Fibroblast of mammary gland (primary cell): ENCODE measurements around the gene AMBN.

Experiments
- DNase-seq: peaks from one replicate; pipeline ENCODE4 v3.0.0-alpha.2; 2010; ENCODE audit warnings: low read depth
- H3K4me3 ChIP-seq: 2 replicates; pipeline ENCODE4 v1.5.1; 2011; ENCODE audit warnings: low read depth, mild to moderate bottlenecking, low read length, moderate library complexity; ENCODE audit not compliant: control insufficient read depth
- TF ChIP-seq, protein P1 (sequence below): conservative IDR thresholded peaks from 2 replicates; pipeline ENCODE4 v1.5.1; 2011; ENCODE audit warnings: low read depth, low read length, inconsistent platforms; ENCODE audit not compliant: control insufficient read depth, insufficient read depth

Gene AMBN

DNA sequence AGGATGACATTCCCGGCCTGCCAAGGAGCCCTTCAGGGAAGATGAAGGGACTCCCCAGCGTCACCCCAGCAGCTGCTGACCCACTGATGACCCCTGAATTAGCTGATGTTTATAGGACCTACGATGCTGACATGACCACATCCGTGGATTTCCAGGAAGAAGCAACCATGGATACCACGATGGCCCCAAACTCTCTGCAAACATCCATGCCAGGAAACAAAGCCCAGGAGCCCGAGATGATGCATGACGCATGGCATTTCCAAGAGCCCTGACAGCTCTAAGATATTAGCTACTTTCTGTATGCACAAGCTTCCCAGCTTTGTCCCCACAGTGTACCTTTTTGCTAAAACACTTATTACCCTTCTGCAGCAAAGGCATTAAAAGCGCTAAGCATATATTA lies 14.4 kb downstream of the AMBN start:
- DNase-seq: no peak
- H3K4me3 ChIP-seq: no peak overlapping the region
- TF ChIP-seq, protein P1, sequence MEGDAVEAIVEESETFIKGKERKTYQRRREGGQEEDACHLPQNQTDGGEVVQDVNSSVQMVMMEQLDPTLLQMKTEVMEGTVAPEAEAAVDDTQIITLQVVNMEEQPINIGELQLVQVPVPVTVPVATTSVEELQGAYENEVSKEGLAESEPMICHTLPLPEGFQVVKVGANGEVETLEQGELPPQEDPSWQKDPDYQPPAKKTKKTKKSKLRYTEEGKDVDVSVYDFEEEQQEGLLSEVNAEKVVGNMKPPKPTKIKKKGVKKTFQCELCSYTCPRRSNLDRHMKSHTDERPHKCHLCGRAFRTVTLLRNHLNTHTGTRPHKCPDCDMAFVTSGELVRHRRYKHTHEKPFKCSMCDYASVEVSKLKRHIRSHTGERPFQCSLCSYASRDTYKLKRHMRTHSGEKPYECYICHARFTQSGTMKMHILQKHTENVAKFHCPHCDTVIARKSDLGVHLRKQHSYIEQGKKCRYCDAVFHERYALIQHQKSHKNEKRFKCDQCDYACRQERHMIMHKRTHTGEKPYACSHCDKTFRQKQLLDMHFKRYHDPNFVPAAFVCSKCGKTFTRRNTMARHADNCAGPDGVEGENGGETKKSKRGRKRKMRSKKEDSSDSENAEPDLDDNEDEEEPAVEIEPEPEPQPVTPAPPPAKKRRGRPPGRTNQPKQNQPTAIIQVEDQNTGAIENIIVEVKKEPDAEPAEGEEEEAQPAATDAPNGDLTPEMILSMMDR: no peak

DNA sequence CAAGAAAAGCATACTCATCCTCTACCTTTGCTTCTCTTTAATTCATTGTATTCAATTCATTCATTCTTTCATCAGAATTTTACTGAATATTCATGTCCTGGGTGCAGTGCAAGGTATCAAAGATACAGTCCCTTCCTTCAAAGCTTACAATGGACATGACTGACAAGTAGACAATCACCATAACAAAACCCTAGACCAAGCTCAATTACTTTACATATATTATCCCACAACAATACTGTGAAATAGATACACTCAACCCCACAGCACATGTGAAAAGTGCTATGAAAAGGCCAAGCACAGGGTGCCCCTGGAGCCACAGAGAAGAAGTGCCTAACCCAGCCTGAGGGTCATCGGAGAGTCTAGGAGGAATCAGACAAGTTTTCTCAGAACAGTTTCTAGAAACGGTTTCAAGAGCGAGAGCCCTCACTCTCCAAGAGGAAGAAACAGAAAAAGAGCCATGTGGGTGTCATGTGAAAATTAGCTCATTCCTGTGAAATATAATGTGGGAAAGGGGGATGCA lies 15.3 kb downstream of the AMBN start:
- no peak for DNase-seq
- TF ChIP-seq, protein P1: no peak
- no peak overlapping the region for H3K4me3 ChIP-seq

DNA sequence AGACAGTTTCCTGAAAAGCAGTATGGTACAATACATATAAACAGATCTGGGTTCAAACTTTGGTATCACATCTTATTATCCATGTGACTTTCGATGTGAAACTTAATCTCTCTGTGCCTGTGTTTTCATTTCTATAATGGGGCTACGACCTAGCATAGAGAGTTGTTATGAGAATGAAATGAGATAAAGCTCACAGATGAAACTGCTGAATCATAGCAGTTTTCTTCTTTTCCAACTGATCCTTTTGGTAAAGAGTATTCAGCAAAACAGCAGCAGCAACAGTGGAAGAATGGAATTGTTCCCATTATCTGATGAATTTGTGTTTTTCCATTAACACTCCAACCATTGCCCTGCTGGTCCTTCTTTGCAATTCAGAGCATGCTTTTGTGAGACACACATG lies 16.3 kb downstream of the AMBN start:
- no peak overlapping the region for H3K4me3 ChIP-seq
- TF ChIP-seq, protein P1: no peak
- no peak for DNase-seq

DNA sequence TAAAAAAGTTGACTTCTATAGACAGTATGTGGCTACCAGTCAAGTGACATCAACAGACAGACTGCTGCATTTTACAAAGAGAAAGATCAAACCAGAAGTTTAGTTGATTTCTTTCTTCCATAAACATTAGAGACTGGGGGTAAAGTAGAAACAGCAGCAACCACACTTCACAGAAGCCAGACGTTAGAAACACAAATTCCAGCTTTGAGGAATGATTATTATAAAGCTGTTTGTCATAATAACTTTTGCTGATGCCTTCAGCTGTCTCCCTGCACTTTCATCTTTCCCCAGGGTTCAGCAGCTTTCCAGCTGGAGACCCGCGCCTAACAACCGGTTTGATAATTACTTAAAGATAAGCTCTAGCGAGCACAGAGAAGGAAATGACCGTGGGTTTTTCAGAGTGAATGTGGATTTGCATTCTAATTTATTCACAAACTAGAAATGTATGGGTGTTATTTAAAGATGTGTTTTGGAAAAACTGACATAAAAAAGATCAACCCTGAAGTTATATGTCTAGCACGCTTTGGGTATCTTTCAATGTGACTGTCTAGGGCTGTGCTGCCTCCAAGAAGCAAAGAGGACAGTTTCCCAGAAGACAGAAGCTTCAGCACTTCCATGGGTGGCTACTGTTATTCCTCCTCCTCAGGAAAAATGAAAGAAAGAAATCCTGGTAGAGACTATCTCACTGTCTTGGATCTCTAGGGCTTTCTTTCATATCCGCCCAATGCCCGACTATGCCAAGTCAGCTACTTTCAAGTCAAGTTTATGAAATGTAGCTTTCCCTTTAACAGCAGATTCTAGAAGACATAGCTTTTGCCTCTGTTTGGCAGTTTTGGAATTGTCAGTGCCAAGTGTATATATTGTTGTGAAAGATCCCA lies 21.5 kb downstream of the AMBN start:
- H3K4me3 ChIP-seq: no peak overlapping the region
- no peak for DNase-seq

DNA sequence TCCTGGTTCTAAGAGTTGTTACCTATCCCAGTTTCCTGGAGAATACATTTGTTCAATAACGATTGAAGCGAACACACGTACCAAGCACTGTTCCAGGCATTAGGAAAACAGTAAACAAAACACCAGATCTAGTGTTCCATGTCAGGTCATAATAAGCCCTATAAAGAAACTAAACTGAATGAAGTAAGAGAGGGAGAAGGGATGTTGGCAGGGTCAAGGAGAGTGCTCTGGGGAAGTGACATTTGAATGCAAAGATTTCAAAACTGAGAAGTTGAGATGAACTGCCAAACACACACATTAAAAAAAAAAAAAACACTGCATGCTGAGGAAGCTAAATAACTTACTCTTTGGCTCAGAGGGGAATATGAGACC lies 22.1 kb downstream of the AMBN start:
- DNase-seq: no peak
- H3K4me3 ChIP-seq: no peak overlapping the region
- TF ChIP-seq, protein P1: no peak

More for the DNA sequence above, 21.5 kb downstream of the AMBN start:
- TF ChIP-seq, protein P1: no peak

DNA sequence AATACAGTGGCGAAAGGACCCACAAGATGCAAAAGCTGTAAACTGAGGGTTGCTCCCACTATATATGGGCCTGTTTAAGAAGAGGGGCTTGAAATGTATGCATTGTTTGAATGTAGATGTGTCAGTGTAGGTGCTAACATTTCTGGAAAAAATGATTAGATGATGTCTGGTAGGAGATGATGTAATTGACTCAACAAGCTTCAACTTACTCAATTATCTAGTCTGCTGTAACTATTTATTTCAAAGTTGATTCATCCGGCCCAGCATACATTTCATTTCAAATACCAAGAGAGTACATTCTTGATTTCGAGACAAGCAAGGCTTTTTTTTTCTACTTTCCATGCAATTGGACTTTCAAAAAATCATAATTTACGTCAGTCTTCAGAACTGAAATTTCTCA lies 27.2 kb downstream of the AMBN start:
- no peak overlapping the region for H3K4me3 ChIP-seq
- DNase-seq: no peak
- TF ChIP-seq, protein P1: no peak
